WTC11 (cell line): ENCODE data around the gene PTGES3L. TPM values are rescaled to one million over a fixed set of nuclear protein-coding genes. Genes with fewer than 3 reads are reported as not detected.

Experiments used
- ATF1 ChIP-seq: sonication (generic); formaldehyde crosslinking; IDR thresholded peaks from 2 replicates; pipeline ENCODE4 v1.8.1; 2023; ENCODE audit warnings: mild to moderate bottlenecking, moderate library complexity, missing genetic modification reagents
- CBFB ChIP-seq: sonication (generic); formaldehyde crosslinking; IDR thresholded peaks from 2 replicates; pipeline ENCODE4 v1.8.1; 2022; ENCODE audit warnings: mild to moderate bottlenecking, low read depth, missing genetic modification reagents
- CREB1 ChIP-seq: sonication (generic); formaldehyde crosslinking; IDR thresholded peaks from 2 replicates; pipeline ENCODE4 v1.8.0; 2023; ENCODE audit warnings: mild to moderate bottlenecking, missing genetic modification reagents
- FOXP1 ChIP-seq: sonication (generic); formaldehyde crosslinking; IDR thresholded peaks from 2 replicates; pipeline ENCODE4 v1.8.0; 2022; ENCODE audit warnings: missing genetic modification reagents, mild to moderate bottlenecking, moderate library complexity, borderline replicate concordance
- HMGA2 ChIP-seq: fragments of 250-450 bp; sonication (Bioruptor Pico); IDR thresholded peaks from 2 replicates; pipeline ENCODE4 v1.4.0; 2021; ENCODE audit warnings: mild to moderate bottlenecking, moderate library complexity
- HMGXB4 ChIP-seq: sonication (generic); formaldehyde crosslinking; IDR thresholded peaks from 2 replicates; pipeline ENCODE4 v1.8.1; 2023; ENCODE audit warnings: mild to moderate bottlenecking, moderate library complexity, missing genetic modification reagents
- MAX ChIP-seq: sonication (generic); formaldehyde crosslinking; IDR thresholded peaks from 2 replicates; pipeline ENCODE4 v1.8.0; 2022; ENCODE audit warnings: mild to moderate bottlenecking, missing genetic modification reagents
- NR2C2 ChIP-seq: sonication (generic); formaldehyde crosslinking; IDR thresholded peaks from 2 replicates; pipeline ENCODE4 v1.8.0; 2022; ENCODE audit warnings: mild to moderate bottlenecking, missing genetic modification reagents
- NR3C1 ChIP-seq: sonication (generic); formaldehyde crosslinking; conservative IDR thresholded peaks from 2 replicates; pipeline ENCODE4 v1.8.1; 2023; ENCODE audit warnings: low read depth, mild to moderate bottlenecking, missing genetic modification reagents
- TEAD1 ChIP-seq: sonication (generic); formaldehyde crosslinking; IDR thresholded peaks from 2 replicates; pipeline ENCODE4 v1.8.0; 2022; ENCODE audit warnings: mild to moderate bottlenecking, missing genetic modification reagents
- ZNF121 ChIP-seq: sonication (generic); formaldehyde crosslinking; IDR thresholded peaks from 2 replicates; pipeline ENCODE4 v1.8.0; 2023; ENCODE audit warnings: missing genetic modification reagents
- ZNF138 ChIP-seq: sonication (generic); formaldehyde crosslinking; conservative IDR thresholded peaks from 2 replicates; pipeline ENCODE4 v1.8.1; 2022; ENCODE audit warnings: mild to moderate bottlenecking, moderate library complexity, missing genetic modification reagents
- ZNF263 ChIP-seq: sonication (generic); formaldehyde crosslinking; IDR thresholded peaks from 2 replicates; pipeline ENCODE4 v1.8.1; 2022; ENCODE audit warnings: low read depth, mild to moderate bottlenecking, moderate library complexity, missing genetic modification reagents
- ZNF317 ChIP-seq: sonication (generic); formaldehyde crosslinking; IDR thresholded peaks from 2 replicates; pipeline ENCODE4 v1.8.1; 2023; ENCODE audit warnings: low read depth, mild to moderate bottlenecking, moderate library complexity, missing genetic modification reagents, borderline replicate concordance
- total RNA-seq: library from RNA; stranded (reverse); gene quantifications from 3 replicates; pipeline ENCODE4 v1.2.3, GENCODE V29; 2021
- TF ChIP-seq, protein P1 (sequence below): sonication (generic); formaldehyde crosslinking; IDR thresholded peaks from 2 replicates; pipeline ENCODE4 v1.8.1; 2023; ENCODE audit warnings: mild to moderate bottlenecking, missing genetic modification reagents, moderate library complexity
- TF ChIP-seq, protein P2 (sequence below): sonication (generic); formaldehyde crosslinking; IDR thresholded peaks from 2 replicates; pipeline ENCODE4 v1.8.0; 2023; ENCODE audit warnings: missing genetic modification reagents, mild to moderate bottlenecking, borderline replicate concordance
- TF ChIP-seq, protein P3 (sequence below): sonication (generic); formaldehyde crosslinking; IDR thresholded peaks from 2 replicates; pipeline ENCODE4 v1.8.1; 2022; ENCODE audit warnings: mild to moderate bottlenecking, moderate library complexity, missing genetic modification reagents
- TF ChIP-seq, protein P4 (sequence below): sonication (generic); formaldehyde crosslinking; IDR thresholded peaks from 2 replicates; pipeline ENCODE4 v1.8.1; 2022; ENCODE audit warnings: mild to moderate bottlenecking, missing genetic modification reagents, moderate library complexity, borderline replicate concordance
- TF ChIP-seq, protein P5 (sequence below): sonication (generic); formaldehyde crosslinking; conservative IDR thresholded peaks from 2 replicates; pipeline ENCODE4 v1.8.1; 2023; ENCODE audit warnings: mild to moderate bottlenecking, low read depth, missing genetic modification reagents, moderate library complexity
- TF ChIP-seq, protein P6 (sequence below): sonication (generic); formaldehyde crosslinking; IDR thresholded peaks from 2 replicates; pipeline ENCODE4 v1.8.1; 2022; ENCODE audit warnings: low read depth, mild to moderate bottlenecking, moderate library complexity, missing genetic modification reagents, borderline replicate concordance
- TF ChIP-seq, protein P7 (sequence below): sonication (generic); formaldehyde crosslinking; IDR thresholded peaks from 2 replicates; pipeline ENCODE4 v1.8.1; 2022; ENCODE audit warnings: low read depth, missing genetic modification reagents, borderline replicate concordance

The PTGES3L gene
- total RNA-seq, 1 experiment from 2014 or later, result 2.1 TPM

DNA sequence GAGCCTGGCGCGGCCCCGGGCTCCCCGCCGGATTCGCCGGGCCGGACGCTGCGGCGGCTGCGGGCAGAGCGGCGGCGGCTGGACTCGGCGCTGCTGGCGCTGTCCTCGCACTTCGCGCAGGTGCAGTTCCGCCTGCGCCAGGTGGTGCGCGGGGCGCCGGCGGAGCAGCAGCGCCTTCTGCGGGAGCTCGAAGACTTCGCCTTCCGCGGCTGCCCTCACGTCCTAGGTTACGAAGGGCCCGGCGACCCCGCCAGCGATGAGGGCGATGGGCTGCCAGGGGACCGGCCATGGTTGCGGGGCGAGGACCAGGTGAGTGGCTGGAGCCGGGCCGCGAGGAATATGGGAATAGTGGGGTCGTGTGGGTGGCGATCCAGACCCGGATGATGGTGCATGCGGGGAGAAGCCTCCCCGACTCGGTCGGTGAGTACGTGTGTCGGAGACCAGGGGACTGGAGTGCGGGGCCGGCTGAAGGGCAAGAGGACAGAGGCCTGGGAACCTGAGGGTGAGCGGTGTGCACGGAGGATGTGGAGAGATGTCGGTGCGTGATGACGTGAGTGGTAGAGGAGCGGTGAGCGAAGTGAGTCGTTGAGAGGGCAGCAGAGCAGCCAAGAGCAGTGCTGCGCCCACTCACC lies 1.0 kb upstream of the PTGES3L start (continued):
- TF ChIP-seq, protein P1, sequence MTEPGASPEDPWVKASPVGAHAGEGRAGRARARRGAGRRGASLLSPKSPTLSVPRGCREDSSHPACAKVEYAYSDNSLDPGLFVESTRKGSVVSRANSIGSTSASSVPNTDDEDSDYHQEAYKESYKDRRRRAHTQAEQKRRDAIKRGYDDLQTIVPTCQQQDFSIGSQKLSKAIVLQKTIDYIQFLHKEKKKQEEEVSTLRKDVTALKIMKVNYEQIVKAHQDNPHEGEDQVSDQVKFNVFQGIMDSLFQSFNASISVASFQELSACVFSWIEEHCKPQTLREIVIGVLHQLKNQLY (CRISPR knock-in tag), result no peak
- peak; percentile 59; the same call in 1 of the 2 replicates for TF ChIP-seq HMGXB4 (CRISPR knock-in tag)
- TF ChIP-seq, protein P2, sequence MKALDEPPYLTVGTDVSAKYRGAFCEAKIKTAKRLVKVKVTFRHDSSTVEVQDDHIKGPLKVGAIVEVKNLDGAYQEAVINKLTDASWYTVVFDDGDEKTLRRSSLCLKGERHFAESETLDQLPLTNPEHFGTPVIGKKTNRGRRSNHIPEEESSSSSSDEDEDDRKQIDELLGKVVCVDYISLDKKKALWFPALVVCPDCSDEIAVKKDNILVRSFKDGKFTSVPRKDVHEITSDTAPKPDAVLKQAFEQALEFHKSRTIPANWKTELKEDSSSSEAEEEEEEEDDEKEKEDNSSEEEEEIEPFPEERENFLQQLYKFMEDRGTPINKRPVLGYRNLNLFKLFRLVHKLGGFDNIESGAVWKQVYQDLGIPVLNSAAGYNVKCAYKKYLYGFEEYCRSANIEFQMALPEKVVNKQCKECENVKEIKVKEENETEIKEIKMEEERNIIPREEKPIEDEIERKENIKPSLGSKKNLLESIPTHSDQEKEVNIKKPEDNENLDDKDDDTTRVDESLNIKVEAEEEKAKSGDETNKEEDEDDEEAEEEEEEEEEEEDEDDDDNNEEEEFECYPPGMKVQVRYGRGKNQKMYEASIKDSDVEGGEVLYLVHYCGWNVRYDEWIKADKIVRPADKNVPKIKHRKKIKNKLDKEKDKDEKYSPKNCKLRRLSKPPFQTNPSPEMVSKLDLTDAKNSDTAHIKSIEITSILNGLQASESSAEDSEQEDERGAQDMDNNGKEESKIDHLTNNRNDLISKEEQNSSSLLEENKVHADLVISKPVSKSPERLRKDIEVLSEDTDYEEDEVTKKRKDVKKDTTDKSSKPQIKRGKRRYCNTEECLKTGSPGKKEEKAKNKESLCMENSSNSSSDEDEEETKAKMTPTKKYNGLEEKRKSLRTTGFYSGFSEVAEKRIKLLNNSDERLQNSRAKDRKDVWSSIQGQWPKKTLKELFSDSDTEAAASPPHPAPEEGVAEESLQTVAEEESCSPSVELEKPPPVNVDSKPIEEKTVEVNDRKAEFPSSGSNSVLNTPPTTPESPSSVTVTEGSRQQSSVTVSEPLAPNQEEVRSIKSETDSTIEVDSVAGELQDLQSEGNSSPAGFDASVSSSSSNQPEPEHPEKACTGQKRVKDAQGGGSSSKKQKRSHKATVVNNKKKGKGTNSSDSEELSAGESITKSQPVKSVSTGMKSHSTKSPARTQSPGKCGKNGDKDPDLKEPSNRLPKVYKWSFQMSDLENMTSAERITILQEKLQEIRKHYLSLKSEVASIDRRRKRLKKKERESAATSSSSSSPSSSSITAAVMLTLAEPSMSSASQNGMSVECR, result peak; percentile 10; the same call in 1 of the 2 replicates
- TF ChIP-seq ZNF138 (CRISPR knock-in tag), result no peak
- no peak for TF ChIP-seq TEAD1 (CRISPR knock-in tag)
- TF ChIP-seq, protein P3, sequence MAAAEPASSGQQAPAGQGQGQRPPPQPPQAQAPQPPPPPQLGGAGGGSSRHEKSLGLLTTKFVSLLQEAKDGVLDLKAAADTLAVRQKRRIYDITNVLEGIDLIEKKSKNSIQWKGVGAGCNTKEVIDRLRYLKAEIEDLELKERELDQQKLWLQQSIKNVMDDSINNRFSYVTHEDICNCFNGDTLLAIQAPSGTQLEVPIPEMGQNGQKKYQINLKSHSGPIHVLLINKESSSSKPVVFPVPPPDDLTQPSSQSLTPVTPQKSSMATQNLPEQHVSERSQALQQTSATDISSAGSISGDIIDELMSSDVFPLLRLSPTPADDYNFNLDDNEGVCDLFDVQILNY (CRISPR knock-in tag), result 0 out of 2 replicates have a peak, but pooled peaks have one; percentile 50
- TF ChIP-seq, protein P4, sequence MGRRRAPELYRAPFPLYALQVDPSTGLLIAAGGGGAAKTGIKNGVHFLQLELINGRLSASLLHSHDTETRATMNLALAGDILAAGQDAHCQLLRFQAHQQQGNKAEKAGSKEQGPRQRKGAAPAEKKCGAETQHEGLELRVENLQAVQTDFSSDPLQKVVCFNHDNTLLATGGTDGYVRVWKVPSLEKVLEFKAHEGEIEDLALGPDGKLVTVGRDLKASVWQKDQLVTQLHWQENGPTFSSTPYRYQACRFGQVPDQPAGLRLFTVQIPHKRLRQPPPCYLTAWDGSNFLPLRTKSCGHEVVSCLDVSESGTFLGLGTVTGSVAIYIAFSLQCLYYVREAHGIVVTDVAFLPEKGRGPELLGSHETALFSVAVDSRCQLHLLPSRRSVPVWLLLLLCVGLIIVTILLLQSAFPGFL (CRISPR knock-in tag), result no peak
- TF ChIP-seq NR3C1, result 0 out of 2 replicates have a peak, but pooled peaks have one; percentile 53
- TF ChIP-seq, protein P5, sequence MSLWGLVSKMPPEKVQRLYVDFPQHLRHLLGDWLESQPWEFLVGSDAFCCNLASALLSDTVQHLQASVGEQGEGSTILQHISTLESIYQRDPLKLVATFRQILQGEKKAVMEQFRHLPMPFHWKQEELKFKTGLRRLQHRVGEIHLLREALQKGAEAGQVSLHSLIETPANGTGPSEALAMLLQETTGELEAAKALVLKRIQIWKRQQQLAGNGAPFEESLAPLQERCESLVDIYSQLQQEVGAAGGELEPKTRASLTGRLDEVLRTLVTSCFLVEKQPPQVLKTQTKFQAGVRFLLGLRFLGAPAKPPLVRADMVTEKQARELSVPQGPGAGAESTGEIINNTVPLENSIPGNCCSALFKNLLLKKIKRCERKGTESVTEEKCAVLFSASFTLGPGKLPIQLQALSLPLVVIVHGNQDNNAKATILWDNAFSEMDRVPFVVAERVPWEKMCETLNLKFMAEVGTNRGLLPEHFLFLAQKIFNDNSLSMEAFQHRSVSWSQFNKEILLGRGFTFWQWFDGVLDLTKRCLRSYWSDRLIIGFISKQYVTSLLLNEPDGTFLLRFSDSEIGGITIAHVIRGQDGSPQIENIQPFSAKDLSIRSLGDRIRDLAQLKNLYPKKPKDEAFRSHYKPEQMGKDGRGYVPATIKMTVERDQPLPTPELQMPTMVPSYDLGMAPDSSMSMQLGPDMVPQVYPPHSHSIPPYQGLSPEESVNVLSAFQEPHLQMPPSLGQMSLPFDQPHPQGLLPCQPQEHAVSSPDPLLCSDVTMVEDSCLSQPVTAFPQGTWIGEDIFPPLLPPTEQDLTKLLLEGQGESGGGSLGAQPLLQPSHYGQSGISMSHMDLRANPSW (CRISPR knock-in tag), result no peak
- no peak for TF ChIP-seq ZNF121 (CRISPR knock-in tag)
- peak; percentile 46; the same call in 1 of the 2 replicates for TF ChIP-seq FOXP1
- TF ChIP-seq ZNF317 (CRISPR knock-in tag), result peak; percentile 54; the same call in 1 of the 2 replicates
- TF ChIP-seq ZNF263, result 0 out of 2 replicates have a peak, but pooled peaks have one; percentile 27
- TF ChIP-seq, protein P6, sequence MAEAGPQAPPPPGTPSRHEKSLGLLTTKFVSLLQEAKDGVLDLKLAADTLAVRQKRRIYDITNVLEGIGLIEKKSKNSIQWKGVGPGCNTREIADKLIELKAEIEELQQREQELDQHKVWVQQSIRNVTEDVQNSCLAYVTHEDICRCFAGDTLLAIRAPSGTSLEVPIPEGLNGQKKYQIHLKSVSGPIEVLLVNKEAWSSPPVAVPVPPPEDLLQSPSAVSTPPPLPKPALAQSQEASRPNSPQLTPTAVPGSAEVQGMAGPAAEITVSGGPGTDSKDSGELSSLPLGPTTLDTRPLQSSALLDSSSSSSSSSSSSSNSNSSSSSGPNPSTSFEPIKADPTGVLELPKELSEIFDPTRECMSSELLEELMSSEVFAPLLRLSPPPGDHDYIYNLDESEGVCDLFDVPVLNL (CRISPR knock-in tag), result no peak
- TF ChIP-seq MAX (CRISPR knock-in tag), result peak; percentile 21
- TF ChIP-seq CREB1 (CRISPR knock-in tag), result 0 out of 2 replicates have a peak, but pooled peaks have one; percentile 8
- TF ChIP-seq, protein P7, sequence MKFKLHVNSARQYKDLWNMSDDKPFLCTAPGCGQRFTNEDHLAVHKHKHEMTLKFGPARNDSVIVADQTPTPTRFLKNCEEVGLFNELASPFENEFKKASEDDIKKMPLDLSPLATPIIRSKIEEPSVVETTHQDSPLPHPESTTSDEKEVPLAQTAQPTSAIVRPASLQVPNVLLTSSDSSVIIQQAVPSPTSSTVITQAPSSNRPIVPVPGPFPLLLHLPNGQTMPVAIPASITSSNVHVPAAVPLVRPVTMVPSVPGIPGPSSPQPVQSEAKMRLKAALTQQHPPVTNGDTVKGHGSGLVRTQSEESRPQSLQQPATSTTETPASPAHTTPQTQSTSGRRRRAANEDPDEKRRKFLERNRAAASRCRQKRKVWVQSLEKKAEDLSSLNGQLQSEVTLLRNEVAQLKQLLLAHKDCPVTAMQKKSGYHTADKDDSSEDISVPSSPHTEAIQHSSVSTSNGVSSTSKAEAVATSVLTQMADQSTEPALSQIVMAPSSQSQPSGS (CRISPR knock-in tag), result no peak
- no peak for TF ChIP-seq CBFB (CRISPR knock-in tag)
- 0 out of 2 replicates have a peak, but pooled peaks have one; percentile 32 for TF ChIP-seq ATF1 (CRISPR knock-in tag)
- TF ChIP-seq HMGA2 (CRISPR knock-in tag), result no peak
- 0 out of 2 replicates have a peak, but pooled peaks have one; percentile 47 for TF ChIP-seq NR2C2
